Esophagus (tissue), 2 donors: Measurements from ENCODE around the gene ABCC1. TPM values are rescaled to one million over a fixed set of nuclear protein-coding genes. Genes with fewer than 3 reads are reported as not detected.
"Not testable (repeated sequence)": the region's sequence is repeated elsewhere in the genome, so short reads cannot be mapped to it uniquely, and the experiment has no call there.

Experiments used
- H3K27ac ChIP-seq, 2 donors: one replicate each; pipeline ENCODE4 v1.5.1; 2013; ENCODE audit warnings: low read depth in 2 of 2, mild to moderate bottlenecking in 2 of 2, inconsistent platforms in 1 of 2, low read length in 1 of 2, moderate library complexity in 1 of 2
- H3K27me3 ChIP-seq, 2 donors: one replicate each; pipeline ENCODE4 v1.6.1; 2013; ENCODE audit warnings: low read length in 2 of 2, control low read depth in 1 of 2, mild to moderate bottlenecking in 1 of 2; ENCODE audit not compliant: insufficient read depth in 2 of 2, control insufficient read depth in 1 of 2
- H3K36me3 ChIP-seq, 2 donors: one replicate each; pipeline ENCODE4 v1.6.1; 2013; ENCODE audit warnings: low read length in 1 of 2; ENCODE audit not compliant: control insufficient read depth in 2 of 2, insufficient read depth in 2 of 2
- H3K4me1 ChIP-seq, 2 donors: one replicate each; pipeline ENCODE4 v1.6.1; 2013; ENCODE audit warnings: low read length in 1 of 2; ENCODE audit not compliant: control insufficient read depth in 2 of 2, insufficient read depth in 2 of 2
- H3K4me3 ChIP-seq, 2 donors: one replicate each; pipeline ENCODE4 v1.5.1; 2013; ENCODE audit warnings: low read length in 2 of 2, mild to moderate bottlenecking in 2 of 2, low read depth in 1 of 2, moderate library complexity in 1 of 2
- H3K9me3 ChIP-seq, 2 donors: one replicate each; pipeline ENCODE4 v1.6.1; 2013; ENCODE audit warnings: mild to moderate bottlenecking in 2 of 2, low read depth in 1 of 2, low read length in 1 of 2, moderate library complexity in 1 of 2; ENCODE audit not compliant: control insufficient read depth in 2 of 2, insufficient read depth in 1 of 2
- WGBS, 2 donors: extraction: QIAGEN DNeasy Blood & Tissue Kit; methylation state at CpG; one replicate each; pipeline ENCODE4 v1.1.7; 2013; 5-methylcytosine and 5-hydroxymethylcytosine counted together
- polyA plus RNA-seq, 2 donors: library from polyadenylated mRNA; stranded (reverse); fragments of 200-250 nt; gene quantifications; one replicate each; pipeline ENCODE4 v1.2.3, GENCODE V29; 2013
- donor health status: healthy with polysubstance abuse.
- donor health status: Bipolar disorder and iron deficiency.

The ABCC1 gene
- polyA plus RNA-seq, 2 donors: 14.8 to 21.8 TPM

- not testable (repeated sequence) for H3K27ac ChIP-seq, H3K4me3 ChIP-seq, H3K27me3 ChIP-seq, H3K9me3 ChIP-seq, H3K36me3 ChIP-seq
- peaks cover 9 to 14% of the 10 kb centered on the region in 2 donors for H3K4me1 ChIP-seq
- 67 to 73% methylated on average over 15 of the region's 15 CpGs for WGBS, 2 donors
Measured at GRCh38 chr16:16148000-16148599, 198.7 kb downstream of the ABCC1 start.

DNA sequence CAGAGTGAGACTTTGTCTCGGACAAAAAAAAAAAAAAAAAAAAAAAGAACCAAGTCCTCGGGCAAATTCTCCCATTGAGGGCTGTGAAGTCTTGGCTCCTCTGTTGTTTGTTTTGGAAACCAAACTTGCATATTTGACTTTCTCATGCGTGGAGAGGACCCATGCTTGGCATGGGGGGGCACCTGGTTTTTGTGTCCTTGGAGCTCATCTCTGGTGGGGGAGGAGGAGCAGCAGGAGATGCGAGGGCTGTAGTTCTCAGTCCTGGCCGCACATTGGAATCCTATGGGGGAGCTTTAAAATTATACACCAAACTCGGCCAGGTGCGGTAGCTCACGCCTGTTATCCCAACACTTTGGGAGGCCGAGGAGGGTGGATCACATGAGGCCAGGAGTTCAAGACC, 199.3 kb downstream of the ABCC1 start:
- Histone ChIP-seq H3K27ac (peak overlapping the region in 1 of 2 donors; percentile 20), H3K4me1 (peaks cover 9 to 14% of the 10 kb centered on the region in 2 donors), H3K9me3 (no peaks in the 10 kb centered on the region), H3K4me3 (no peak overlapping the region), H3K27me3 (no peaks in the 10 kb centered on the region), H3K36me3 (peaks cover 0 to 8% of the 10 kb centered on the region in 2 donors)
- 56 to 65% methylated on average over 9 of the region's 9 CpGs for WGBS, 2 donors

DNA sequence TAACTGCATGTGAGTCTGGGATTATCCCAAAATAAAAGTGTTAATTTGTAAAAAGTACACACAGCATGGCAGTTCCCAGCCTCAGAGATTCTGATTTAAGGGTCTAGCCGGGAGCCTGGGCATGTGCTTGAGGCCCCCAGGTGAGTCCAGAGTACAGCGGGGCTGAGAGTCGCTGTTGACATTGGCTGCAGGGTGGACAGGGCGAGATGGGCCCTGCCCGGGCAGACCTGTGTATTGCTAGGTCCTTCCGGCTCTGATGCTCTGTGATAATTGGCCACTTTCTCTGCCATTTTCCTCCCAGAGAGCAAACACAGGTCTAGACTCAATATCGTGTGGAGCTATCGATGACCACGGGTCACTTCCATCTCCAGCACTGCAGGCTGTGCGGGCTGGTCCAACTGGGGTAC, 200.3 kb downstream of the ABCC1 start:
- H3K27ac ChIP-seq: peak overlapping the region; percentile 23 to 73
- peaks cover 0 to 7% of the 10 kb centered on the region in 2 donors for H3K36me3 ChIP-seq
- no peaks in the 10 kb centered on the region for H3K27me3 ChIP-seq
- WGBS, 2 donors: 74 to 81% methylated on average over 10 of the region's 10 CpGs
- no peak overlapping the region for H3K4me3 ChIP-seq
- H3K4me1 ChIP-seq: peaks cover 9 to 14% of the 10 kb centered on the region in 2 donors
- no peaks in the 10 kb centered on the region for H3K9me3 ChIP-seq

GRCh38 chr16:16150117-16150877, 200.9 kb downstream of the ABCC1 start:
- H3K27ac ChIP-seq: peak overlapping the region; percentile 23 to 73
- no peaks in the 10 kb centered on the region for H3K9me3 ChIP-seq
- peaks cover 0 to 6% of the 10 kb centered on the region in 2 donors for H3K36me3 ChIP-seq
- no peaks in the 10 kb centered on the region for H3K27me3 ChIP-seq
- WGBS, 2 donors: 41 to 50% methylated on average over 28 of the region's 28 CpGs
- no peak overlapping the region for H3K4me3 ChIP-seq
- peaks cover 9 to 14% of the 10 kb centered on the region in 2 donors for H3K4me1 ChIP-seq

- WGBS, 2 donors: 79 to 90% methylated on average over 4 of the region's 4 CpGs
- peaks cover 9 to 14% of the 10 kb centered on the region in 2 donors for H3K4me1 ChIP-seq
- peak overlapping the region in 1 of 2 donors; percentile 34 for H3K27ac ChIP-seq
Measured at GRCh38 chr16:16150878-16151152, 201.4 kb downstream of the ABCC1 start.

DNA sequence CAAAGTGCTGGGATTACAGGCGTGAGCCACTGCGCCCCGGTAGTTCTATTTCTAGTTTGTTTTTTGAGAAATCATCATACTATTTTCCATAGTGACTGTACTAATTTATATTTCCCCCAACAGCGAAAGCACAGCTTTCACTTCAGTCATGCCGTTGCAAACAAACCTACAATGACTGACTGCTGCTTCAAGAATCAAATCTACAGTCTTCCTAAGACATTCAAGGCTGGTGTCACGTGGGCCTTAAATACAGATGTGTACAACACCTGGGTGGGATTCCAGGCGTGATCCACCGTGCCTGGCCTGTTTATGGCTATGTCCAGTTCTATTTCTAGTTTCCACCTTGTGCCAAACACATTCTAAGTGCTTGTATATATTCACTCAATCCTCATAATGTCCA, 201.9 kb downstream of the ABCC1 start:
- WGBS, 2 donors: 68 to 82% methylated on average over 8 of the region's 8 CpGs
- Histone ChIP-seq H3K9me3 (no peaks in the 10 kb centered on the region), H3K27me3 (no peaks in the 10 kb centered on the region), H3K27ac (no peak overlapping the region), H3K36me3 (no peaks in the 10 kb centered on the region), H3K4me3 (no peak overlapping the region), H3K4me1 (peaks cover 8 to 11% of the 10 kb centered on the region in 2 donors)

More at GRCh38 chr16:16150878-16151152, 201.4 kb downstream of the ABCC1 start:
- H3K9me3 ChIP-seq: no peaks in the 10 kb centered on the region
- no peaks in the 10 kb centered on the region for H3K27me3 ChIP-seq
- H3K4me3 ChIP-seq: no peak overlapping the region
- H3K36me3 ChIP-seq: peaks cover 0 to 3% of the 10 kb centered on the region in 2 donors

- not testable (repeated sequence) for H3K4me3 ChIP-seq, H3K27me3 ChIP-seq, H3K36me3 ChIP-seq, H3K9me3 ChIP-seq, H3K4me1 ChIP-seq, H3K27ac ChIP-seq
- WGBS, 2 donors: 90% methylated on average over 12 of the region's 12 CpGs
Measured at GRCh38 chr16:16153000-16153399, 203.6 kb downstream of the ABCC1 start.

GRCh38 chr16:16154281-16154951, 205.0 kb downstream of the ABCC1 start:
- Histone ChIP-seq H3K36me3 (no peaks in the 10 kb centered on the region), H3K4me3 (no peak overlapping the region), H3K9me3 (peaks cover 0 to 5% of the 10 kb centered on the region in 2 donors), H3K27ac (no peak overlapping the region), H3K27me3 (no peaks in the 10 kb centered on the region), H3K4me1 (peaks cover 5 to 8% of the 10 kb centered on the region in 2 donors)
- WGBS, 2 donors: 85 to 92% methylated on average over 17 to 18 of the region's 18 CpGs

- Histone ChIP-seq H3K4me3 (no peak overlapping the region), H3K27me3 (no peaks in the 10 kb centered on the region), H3K9me3 (peaks cover 0 to 11% of the 10 kb centered on the region in 2 donors), H3K4me1 (peaks cover 0 to 3% of the 10 kb centered on the region in 2 donors), H3K36me3 (no peaks in the 10 kb centered on the region), H3K27ac (no peak overlapping the region)
- WGBS, 2 donors: 87 to 93% methylated on average over 3 of the region's 3 CpGs
Measured at GRCh38 chr16:16155234-16155633, 205.8 kb downstream of the ABCC1 start.
